Measurements from ENCODE around the gene MRRF.

DNA sequence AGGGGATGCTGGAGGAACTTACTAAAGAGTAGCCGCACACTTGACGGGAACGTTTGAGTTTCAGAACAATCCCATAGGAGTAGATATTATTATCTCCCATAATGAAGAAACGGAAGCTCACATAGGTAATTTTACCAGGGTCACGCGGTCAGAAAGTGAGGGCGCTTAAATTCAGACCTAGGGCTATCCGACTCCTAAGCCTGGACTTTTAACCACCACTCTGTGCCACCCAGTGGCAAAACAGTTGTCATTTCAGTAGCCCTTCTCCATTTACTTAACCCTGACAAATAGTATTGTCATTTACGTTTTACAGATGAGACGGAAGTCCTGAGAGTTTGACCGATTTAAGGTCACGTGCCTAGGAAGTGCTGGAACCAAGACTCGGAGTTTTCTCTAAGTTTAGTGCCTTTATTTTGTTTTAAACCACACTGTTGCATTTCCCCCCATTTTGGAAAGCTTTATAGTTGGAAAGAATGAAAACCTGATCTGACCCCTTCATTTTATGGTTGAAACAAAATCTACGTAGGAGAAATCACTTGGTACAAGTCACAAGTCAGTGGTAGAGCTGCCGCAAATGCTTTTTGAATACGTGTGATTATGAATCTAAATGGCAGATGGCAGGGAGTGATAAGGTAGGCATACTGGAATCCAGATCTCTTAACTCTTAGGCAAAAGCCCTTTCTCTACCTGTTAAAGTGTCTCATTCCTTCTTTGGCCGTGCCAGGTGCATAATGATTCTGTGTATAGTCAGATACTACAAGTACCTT lies 650 bp downstream of the MRRF start:
- TF ChIP-seq, protein P1, sequence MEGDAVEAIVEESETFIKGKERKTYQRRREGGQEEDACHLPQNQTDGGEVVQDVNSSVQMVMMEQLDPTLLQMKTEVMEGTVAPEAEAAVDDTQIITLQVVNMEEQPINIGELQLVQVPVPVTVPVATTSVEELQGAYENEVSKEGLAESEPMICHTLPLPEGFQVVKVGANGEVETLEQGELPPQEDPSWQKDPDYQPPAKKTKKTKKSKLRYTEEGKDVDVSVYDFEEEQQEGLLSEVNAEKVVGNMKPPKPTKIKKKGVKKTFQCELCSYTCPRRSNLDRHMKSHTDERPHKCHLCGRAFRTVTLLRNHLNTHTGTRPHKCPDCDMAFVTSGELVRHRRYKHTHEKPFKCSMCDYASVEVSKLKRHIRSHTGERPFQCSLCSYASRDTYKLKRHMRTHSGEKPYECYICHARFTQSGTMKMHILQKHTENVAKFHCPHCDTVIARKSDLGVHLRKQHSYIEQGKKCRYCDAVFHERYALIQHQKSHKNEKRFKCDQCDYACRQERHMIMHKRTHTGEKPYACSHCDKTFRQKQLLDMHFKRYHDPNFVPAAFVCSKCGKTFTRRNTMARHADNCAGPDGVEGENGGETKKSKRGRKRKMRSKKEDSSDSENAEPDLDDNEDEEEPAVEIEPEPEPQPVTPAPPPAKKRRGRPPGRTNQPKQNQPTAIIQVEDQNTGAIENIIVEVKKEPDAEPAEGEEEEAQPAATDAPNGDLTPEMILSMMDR (IDR thresholded peaks at IDR 0.05) = peak; percentile 6
- no peak for TF ChIP-seq EZH2phosphoT487 (IDR thresholded peaks at IDR 0.05)
